ENCODE data around the gene MYO3B.

Gene MYO3B

DNA sequence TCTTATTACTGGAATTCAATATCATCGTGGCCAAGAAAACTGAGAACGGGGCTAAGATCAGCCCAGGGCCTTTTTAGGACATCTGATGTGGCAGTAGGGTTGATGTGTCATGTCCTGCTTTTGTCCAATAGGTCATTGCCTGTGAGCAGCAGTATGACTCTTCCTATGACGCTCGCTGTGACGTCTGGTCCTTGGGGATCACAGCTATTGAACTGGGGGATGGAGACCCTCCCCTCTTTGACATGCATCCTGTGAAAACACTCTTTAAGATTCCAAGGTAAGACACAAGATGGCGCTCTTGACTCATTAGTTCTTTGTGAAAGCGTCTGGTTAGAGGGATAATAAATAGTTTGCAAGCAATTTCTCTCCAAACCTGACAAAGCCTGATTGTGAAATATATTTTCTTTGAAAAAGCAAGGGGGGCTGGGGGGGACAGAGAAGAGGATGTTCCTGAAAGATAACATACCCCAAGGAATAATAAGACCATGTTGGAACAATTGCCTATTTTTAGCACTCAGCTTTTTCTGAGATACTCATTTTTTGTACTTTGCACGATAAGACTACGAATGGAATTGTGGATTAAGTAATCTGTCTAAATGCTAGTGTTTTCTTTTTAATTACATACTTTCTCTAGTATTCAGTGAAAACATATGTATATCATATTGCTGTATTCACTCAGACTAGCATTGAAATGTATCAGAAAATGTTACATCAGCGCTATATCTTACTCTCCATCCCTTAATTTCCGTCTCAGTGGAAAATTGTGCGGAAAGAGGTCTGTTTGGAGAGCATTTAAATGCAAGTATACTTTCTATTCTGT, 58.1 kb downstream of the MYO3B start:
- DNase-seq (ENCODE audit: low read depth) = no peak

DNA sequence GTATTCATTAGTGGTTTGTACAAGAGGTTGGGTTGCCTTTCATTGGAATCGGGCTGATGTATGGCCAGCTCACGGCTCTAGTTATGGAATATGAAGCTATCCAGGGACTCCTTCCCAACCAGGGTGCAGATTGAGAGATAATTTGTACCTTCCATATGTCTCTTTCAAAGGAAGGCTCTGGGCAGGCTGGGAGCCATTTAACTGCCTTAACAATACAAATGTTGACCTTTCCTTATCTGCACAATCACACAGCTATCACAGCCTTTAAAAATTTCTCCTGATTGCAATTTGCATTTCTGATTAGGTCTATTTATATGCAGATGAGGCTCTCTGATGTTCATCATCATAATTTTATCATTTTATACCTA, 58.7 kb downstream of the MYO3B start:
- no peak for DNase-seq (ENCODE audit: low read depth)

DNA sequence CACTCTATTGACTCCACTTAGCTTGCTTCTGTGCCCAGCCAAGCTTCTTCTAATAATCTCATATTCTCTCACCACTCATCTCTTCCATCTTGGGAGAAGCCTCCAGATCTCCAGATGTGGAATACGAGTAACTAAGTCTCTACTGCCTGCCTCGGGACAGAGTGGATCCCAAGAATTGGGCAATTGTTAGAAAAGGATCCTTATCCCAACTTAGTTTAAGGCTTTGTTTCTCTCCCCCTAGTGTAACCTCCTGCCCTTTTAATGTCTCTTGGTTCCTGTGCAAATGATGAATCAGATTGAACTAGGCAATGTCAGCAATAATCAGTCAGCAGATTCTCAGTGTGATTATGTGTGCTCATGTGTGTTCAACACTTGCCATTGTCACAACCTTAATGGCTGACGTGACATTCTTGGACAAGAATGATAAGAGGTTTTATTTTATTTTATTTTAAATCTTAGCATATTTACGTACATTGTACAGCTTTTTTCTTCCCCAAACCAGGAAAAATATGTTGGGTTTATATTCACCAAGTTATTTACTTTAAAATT, 59.7 kb downstream of the MYO3B start:
- no peak for DNase-seq (ENCODE audit: low read depth)

DNA sequence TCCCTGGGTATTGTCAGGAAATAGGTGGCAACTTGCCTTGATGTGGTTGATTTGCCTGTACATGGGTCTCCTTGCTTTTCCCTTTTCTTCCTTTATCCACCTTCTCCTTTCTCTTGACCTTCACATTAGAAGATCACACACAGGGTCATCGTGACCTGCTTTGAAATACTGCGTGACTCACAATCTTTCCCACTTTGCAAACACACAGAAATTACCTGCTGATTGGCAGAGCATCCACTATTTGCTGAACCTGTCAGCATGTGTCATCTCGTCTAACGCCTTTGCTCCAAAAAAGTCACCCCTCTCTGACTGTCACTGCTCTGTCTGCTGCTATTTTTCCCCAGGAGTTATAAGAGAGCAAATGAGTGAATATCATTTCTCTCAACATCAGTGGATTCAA, 60.8 kb downstream of the MYO3B start:
- no peak for DNase-seq (ENCODE audit: low read depth)

DNA sequence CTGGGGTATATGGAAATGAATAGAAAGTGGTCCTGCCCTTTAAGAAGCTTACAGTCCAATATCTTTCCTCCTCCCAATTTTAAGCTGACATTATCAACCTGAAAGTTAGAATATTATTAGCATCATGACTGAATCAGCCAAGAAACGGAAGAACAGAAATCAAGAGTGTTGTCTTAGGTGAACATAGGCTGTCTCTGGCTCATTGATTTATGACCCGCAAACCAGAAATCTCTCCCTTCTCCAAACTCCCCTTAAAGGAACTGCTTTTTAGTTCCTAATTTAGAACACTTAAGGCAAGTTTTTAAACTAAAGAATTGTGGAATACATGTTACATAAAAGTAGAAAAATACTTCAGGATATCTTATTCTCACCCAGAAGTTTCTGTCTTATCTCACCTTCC, 62.7 kb downstream of the MYO3B start:
- no peak for DNase-seq (ENCODE audit: low read depth)

DNA sequence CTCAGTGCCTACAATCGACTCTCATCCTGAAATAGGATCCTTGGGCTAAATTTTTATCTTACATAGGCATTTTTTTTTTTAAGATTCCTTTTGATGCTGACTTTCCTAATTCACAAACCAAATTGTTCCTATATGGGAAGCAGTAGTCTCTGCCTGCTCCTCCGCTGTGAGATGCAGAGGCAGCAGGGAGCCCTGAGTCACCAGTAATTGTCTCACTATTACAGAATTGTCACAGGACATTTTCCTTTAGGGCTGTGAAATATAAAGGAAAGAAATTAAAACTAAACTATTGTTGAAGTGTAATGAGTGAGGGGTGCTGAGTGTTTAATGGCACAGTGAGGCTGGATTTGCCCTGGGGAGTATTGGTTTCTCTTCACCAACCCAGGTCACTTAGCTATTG, 63.8 kb downstream of the MYO3B start:
- DNase-seq (ENCODE audit: low read depth) = no peak

DNA sequence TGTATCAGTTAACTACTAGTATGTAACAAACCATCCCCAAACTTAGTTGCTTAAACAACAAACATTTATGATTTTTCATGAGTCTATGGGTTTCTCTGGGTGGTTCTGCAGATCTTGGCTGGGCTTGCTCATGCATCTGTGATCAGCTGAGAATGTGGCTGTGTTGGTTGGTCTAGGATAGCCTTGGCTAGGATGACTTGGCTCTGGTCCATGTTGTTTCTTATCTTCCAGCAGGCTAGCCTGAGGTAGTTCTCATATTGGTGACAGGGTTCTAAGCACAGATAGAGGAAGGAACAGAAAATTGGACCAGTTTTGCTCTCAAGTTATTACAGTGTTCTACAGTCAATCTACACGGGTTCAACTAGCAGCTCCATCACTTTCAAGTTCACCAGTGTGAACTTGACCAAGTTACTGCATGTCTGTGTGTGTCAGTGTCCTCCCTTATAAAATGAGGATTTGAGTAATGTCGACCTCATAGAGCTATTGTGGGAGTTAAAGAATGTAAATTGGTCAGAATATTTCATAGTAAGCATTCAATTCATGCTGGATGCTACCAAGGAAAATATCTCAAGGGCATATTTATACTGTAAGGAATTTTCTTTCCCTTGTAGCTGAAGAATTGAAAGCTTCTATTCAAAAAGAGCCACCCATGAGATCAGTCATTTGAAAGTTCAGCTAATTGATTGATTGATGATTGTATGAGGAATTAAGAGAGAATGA, 65.3 kb downstream of the MYO3B start:
- no peak for DNase-seq (ENCODE audit: low read depth)

DNA sequence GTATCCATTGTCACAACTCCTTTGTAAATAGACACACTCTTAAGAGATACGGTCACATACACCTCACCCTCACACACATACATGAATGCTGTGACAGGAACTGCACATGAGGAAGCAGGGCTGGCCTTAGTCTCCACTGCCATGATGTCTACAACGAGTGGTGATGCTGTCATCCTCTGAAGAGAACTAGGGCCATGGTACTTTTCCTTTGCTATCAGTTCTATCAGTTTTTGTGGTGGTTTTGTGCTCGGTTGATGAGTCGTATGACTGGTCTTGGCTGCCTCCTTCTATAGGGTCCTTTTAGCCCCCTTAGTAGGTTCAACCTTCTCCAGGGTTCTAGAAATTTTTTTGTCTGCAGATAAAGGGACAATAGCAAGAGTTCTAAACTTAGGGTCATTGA, 66.0 kb downstream of the MYO3B start:
- no peak for DNase-seq (ENCODE audit: low read depth)

DNA sequence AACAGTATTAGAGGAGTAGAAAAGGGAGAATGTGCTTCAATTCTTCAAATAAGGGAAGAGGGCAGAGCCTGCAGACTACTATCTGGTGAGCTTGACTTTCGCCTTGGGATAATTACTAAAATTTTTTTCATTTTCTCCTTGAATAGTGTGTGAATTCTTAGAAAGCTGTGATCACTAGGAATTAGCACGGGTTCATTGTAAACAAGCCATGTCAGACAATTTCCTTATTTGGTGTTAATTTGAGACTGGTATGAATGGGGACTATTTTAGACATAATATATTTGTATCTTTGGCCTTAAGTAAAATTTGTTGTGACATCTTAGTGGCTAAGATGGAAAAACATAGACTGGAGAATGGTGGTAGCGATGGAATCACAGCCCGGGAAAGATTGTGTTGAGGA, 66.6 kb downstream of the MYO3B start:
- no peak for DNase-seq (ENCODE audit: low read depth)

DNA sequence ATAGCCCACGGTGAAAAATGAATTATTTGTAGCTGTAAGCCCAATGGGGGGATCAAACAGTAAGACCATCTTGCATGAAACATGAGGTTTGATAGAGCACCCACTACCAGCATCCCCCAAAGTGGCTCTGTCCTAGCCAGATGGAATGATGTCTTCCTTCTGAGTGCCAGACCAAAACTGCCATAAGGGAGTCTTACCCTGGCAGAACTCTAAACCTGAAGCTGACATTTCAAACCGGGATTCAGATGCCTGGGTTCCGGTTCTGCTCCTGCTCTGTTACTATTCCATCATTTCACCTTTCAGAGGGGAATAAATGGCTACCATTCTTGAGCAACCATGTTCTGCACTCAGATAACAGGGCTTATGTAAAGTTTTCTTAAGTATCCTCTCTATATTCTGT, 67.4 kb downstream of the MYO3B start:
- no peak for DNase-seq (ENCODE audit: low read depth)

DNA sequence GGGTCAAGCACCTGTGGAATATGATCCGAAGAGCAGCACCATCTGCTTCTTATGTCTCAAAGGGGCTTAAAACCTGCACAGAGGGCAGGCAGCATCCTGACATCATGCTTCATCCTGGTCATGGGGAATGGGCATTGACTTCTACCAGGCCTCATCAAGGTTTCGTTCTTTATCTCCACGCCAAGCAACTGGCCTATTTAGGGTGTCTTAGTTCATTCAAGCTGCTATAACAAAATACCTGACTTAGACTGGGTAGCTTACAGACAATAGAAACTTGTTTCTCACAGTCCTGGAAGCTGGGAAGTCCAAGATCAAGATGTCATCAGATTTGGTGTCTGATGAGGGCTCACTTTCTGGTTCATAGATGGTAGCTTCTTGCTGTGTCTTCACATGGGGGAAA, 69.4 kb downstream of the MYO3B start:
- no peak for DNase-seq (ENCODE audit: low read depth)

DNA sequence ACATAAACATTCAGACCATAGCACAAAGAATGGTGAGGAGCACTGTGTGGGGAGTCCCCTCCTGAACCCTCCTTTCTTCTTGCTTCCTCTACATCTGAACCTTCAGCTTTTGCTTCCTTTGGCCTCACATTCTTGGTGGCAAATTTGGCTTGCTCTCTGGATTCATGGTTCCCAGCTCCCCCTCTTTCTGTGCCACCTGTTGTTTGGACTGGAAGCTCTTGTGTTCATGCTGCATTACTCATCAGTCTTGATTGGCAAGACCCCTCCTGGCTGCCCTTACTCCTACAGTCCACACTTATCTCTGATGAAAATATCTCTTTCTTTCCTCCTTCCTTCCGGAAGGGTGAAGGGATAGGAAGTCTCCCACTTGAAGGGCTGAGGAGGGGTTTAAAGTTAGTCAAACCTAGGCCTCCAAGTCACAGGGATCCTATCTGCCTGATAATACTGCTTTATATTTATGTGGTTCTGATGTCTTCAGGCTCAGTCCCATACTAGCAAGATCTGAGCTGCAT, 70.0 kb downstream of the MYO3B start:
- DNase-seq (ENCODE audit: low read depth) = no peak

DNA sequence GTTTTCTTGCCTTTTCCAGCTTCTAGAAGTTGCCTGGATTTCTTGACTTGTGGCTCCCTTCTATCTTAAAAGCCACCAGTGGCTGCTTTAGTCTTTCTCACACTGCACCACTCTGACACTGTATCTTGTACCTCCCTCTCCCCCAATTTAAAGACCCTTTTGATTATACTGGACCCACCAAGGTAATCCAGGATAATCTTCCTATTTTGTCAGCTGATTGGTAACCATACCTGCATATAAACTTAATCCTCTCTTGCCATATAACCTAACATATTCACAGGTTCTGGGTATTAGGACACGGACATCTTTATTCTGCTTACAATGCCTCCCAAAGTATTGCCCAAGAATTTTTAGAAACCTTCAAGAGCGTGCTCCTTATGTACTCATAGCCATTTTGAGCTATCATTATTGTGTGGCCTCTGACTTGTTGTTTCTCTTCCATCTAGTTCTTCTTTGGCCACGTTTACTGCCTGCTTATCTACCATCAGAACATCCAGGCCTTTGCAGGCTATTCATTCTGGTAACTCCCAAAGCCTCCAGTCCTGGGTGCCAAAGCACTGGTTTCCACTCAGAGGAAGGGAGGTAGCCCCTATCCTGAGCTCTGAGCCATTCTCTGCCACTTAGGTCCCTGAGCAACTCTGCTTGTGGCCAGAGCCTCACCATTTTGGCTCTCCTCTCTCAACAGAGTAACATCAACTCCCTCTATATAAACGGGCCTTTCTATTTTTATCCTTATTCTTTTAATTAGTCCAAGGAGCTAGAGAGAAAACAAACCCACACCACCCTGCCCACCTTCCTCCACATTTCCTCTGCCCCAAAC, 70.8 kb downstream of the MYO3B start:
- DNase-seq (ENCODE audit: low read depth) = no peak

DNA sequence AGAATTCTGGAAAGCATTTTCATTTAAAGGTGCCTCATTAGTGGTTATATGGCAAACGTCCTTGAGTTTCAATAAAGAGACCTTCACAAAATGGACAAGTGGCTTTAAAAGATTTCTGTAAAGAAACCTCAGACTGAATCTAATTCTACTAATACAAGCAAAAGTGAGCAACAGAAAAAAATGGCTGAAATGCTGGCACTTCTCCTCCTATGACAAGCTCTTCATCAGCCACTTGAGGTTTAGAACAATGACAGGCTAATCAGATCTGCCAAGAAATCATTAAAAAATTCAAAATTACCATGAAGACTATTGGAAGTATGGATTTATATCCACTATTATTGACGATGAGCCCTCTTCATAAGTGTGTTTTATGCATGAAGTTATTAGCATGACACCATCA, 71.8 kb downstream of the MYO3B start:
- no peak for DNase-seq (ENCODE audit: low read depth)

DNA sequence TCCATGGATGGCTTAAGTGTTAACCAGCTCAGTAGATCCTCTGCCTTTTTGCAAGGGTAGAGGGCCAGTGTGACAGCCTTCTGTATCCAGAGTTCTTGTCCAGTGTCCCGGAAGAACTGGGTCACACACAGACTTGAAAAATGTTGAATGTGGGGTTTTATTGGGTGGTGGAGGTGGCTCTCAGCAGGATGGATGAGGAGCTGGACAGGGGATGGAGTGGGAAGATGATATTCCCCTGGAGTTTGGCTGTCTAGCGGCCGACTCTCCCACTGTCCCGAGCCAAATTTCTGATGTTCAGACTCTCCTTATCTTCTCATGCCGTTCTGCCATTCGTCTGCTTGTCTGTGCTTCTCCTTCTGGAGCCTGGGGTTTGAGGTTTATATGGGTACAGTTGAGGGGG, 72.6 kb downstream of the MYO3B start:
- no peak for DNase-seq (ENCODE audit: low read depth)

DNA sequence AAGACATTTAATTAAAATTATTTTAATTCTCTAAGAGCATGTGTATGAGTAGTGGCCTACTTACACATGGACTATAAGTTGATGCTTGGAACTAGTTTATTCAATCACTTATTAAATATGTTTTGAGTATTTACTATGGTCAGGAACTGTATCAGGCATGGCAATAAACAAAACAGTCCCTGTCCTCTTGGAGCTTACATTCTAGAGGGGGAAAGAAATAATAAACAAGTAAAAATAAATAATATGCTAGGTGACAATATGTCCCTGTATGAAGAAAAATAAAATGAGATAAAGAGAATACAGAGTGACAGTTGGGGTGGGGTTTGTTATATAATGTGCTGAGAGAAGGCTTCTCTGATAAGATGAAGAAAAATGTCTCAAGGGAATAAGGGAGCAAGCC, 74.5 kb downstream of the MYO3B start:
- DNase-seq (ENCODE audit: low read depth) = no peak

DNA sequence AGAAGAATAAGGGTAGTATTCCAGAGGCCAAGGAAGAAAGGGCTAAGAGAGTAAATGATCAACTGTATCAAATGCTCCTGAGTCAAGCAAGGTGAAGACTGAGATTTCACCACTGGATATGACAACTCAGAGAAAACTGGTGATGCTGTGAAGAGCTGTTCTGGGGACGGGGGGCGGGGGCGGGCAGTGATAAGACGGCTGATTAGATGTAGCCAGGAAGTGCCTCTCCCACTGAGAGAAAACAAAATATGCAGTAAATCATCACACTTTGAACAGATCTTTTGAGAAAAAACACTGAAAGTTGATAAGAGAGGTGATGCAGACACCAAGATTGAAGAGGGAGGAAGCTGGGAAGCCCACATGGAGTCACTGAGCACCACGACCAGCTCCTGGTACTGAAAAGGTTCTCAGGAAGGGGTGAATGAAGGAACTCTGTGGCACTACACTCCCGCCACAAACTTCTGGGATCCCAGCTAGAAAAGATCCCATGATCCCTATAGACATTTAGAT, 75.8 kb downstream of the MYO3B start:
- DNase-seq (ENCODE audit: low read depth) = no peak

DNA sequence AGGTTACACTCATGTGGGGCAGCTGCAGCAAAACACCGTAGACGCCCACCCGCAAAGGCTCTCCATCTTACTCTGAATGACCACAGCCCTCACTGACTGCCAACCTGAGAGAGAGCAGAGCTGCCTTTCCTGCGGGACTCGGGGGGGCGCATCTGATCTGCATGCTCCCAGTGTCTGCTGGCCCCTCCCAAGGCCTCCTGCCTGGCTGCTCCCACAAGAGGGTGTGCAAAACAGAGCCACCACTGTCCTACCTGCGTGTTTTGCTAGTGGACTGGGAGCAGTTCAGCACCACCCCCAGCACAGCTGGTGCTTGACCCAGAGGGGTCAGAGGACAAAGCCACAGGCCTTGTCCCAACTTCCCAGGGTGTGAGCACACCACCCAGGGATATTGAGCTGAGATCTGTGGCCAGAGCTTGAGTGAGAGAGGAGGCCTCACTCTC, 76.4 kb downstream of the MYO3B start:
- no peak for DNase-seq (ENCODE audit: low read depth)

DNA sequence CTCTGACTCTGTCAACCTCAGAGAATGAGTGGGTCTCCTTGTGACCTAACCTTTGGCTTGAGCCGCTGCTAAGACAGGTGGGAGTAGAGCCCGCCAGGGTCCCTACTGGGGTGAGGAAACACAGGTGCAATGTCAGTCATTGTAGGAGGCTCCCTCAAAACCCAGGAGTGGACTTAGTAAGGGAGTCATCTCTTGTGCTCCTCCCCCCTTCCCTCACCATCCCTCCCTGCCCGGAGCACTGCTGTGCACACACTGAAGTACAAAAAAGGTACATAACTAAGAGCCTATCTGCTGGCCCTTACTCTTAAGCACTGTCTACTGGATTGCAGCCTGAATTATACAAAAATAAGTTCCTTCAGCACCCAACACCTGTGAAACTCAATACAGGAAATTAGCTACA, 77.2 kb downstream of the MYO3B start:
- no peak for DNase-seq (ENCODE audit: low read depth)

DNA sequence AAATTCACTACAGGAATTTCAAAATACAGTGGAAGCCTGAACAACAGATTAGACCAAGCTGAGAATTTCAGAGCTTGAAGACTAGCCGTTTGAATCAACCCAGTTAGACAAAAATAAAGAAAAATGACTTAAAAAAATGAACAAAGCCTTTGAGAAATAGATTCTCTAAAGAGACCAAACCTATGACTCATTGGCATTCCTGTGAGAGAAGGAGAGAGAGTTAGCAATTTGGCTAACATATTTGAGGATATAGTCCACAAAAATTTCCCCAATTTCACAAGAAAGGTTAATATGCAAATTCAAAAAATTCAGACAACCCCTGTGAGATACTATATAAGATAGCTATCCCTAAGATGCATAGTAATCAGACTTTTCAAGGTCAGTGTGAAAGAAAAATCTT, 78.0 kb downstream of the MYO3B start:
- no peak for DNase-seq (ENCODE audit: low read depth)

DNA sequence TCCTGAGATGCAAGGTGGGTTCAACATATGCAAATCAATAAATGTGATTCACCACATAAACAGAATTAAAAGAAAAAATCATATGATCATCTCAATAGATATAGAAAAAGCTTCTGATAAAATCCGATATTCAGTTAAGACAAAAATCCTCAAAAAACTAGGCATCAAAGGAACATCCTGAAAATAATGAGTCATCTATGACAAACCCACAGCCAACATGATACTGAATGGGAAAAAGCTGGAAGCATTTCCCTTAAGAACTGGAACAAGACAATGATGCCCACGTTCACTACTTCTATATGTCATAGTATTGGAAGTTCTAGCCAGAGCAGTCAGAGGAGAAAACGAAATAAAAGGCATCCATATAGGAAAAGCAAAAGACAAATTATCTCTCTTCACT, 80.4 kb downstream of the MYO3B start:
- DNase-seq (ENCODE audit: low read depth) = no peak

DNA sequence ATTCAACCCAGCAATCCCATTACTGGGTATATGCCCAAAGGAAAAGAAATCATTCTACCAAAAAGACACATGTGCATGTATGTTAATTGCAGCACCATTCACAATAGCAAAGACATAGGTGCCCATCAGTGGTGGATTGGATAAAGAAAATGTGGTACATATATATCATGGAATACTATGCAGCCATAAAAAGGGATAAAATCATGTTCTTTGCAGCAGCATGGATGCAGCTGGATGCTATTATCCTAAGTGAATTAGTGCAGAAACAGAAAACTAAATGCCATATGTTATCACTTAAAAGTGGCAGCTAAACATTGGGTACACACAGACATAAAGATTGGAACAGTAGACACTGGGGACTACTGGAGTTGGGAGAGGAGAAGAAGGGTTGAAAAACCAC, 82.2 kb downstream of the MYO3B start:
- no peak for DNase-seq (ENCODE audit: low read depth)
